22Rv1 (cell line): ENCODE results near the gene ABTB2.

ENCODE experiments used
- CTCF ChIP-seq: fragments of 450-650 bp; IDR thresholded peaks from 2 replicates; pipeline ENCODE4 v1.5.1; 2017; ENCODE audit warnings: mild to moderate bottlenecking
- ZFX ChIP-seq: fragments of 450-650 bp; IDR thresholded peaks from 2 replicates; pipeline ENCODE4 v1.6.1; 2017; ENCODE audit warnings: antibody characterized with exemption, borderline replicate concordance

- TF ChIP-seq CTCF (no peak), ZFX (no peak)
Observed at GRCh38 chr11:34242037-34242625, 115.7 kb downstream of the ABTB2 start.
